LNCAP (cell line): Measurements from ENCODE around the gene HPRT1.

Source experiments
- TF ChIP-seq, protein P1 (sequence below): fragments of 450-650 bp; IDR thresholded peaks from 2 replicates; pipeline ENCODE4 v1.5.1; 2017; ENCODE audit warnings: mild to moderate bottlenecking

HPRT1 gene

DNA sequence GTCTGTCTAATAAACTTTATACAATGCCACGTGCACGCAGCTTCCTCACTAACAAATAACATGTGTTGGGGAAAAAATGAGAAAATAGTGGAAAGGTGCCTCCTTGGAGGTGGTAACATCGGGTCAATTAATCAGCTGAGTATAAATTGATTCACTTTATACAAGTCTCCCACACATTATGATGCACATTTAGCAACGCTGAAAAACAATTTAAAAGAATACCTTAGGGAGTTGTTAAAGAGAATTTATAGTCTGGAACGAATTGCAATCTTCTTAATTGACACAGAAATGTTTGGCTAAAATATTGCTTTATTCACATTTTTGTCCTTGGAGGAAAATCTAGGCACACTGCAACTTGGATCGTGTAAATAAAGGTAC, 84.2 kb downstream of the HPRT1 start:
- TF ChIP-seq, protein P1, sequence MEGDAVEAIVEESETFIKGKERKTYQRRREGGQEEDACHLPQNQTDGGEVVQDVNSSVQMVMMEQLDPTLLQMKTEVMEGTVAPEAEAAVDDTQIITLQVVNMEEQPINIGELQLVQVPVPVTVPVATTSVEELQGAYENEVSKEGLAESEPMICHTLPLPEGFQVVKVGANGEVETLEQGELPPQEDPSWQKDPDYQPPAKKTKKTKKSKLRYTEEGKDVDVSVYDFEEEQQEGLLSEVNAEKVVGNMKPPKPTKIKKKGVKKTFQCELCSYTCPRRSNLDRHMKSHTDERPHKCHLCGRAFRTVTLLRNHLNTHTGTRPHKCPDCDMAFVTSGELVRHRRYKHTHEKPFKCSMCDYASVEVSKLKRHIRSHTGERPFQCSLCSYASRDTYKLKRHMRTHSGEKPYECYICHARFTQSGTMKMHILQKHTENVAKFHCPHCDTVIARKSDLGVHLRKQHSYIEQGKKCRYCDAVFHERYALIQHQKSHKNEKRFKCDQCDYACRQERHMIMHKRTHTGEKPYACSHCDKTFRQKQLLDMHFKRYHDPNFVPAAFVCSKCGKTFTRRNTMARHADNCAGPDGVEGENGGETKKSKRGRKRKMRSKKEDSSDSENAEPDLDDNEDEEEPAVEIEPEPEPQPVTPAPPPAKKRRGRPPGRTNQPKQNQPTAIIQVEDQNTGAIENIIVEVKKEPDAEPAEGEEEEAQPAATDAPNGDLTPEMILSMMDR, result no peak

DNA sequence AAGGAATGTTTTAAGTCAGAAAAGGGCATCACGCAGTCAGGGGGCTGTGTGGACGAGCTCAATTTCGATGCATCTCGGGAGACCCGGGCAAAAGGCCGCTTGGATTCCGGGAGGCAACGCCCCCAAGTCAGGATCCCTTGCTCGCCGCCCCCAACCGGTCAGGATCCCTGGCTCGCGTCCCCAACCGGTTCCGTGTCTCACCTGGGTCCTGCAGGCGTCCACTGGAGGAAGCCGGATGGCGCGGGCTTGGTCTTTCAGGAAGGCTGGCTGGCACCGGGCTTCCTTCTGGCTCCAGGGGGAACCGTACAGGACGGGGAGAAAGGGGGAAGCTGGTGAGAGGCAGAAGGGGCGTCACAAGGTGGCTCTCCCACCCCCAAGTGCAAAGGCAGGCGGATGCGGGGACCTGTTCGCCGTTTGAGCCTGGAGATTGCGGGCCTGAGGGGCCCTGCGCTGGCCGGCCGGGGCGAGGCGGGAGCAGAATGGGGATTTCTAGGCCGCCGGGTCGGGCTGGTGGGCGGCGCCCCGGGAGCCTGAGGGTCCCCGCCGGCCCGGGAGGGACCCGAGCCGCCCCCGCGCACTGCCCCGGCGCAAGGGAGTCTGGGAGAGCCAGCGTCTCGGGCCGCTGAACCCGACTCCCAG, 84.7 kb downstream of the HPRT1 start:
- TF ChIP-seq, protein P1, result no peak

DNA sequence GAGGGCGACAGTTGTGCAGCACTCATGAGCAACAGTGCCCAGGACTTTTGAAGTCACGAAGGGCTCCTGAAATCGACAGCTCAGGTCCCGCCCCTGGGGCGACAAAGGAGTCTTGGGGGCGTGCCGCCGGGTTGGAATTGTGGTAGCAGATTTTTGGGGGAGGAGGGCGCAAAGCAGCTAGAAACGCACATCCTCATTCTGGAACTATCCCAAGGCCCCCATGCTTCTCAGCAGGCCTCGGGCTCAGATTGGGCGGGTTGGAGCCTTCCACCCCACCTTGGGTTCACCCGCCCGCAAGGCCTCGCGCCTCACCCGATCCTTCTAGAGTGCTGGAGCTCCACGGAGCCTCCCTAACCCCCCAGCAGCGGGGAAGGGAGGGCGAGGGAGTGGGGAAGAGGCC, 85.5 kb downstream of the HPRT1 start:
- TF ChIP-seq, protein P1, result no peak

DNA sequence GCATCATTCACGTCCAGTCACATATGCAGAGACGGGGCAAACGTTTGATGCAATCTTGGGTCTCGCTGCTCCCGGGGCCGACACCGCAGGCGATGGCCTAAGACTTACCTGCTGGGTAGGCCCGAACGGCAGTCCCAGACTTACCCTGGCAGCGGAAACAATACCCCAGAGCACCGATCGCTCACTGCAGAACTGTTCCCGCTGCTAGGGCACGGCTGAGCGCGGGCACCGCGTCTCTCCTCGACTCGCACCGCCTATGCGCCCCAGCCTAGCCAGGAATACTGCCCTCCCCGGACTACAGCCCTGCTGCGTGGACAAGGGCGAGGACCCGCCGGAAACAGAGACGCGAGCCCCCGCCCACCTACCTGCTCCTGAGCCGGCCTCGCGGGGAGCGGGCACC, 86.2 kb downstream of the HPRT1 start:
- TF ChIP-seq, protein P1, result no peak

DNA sequence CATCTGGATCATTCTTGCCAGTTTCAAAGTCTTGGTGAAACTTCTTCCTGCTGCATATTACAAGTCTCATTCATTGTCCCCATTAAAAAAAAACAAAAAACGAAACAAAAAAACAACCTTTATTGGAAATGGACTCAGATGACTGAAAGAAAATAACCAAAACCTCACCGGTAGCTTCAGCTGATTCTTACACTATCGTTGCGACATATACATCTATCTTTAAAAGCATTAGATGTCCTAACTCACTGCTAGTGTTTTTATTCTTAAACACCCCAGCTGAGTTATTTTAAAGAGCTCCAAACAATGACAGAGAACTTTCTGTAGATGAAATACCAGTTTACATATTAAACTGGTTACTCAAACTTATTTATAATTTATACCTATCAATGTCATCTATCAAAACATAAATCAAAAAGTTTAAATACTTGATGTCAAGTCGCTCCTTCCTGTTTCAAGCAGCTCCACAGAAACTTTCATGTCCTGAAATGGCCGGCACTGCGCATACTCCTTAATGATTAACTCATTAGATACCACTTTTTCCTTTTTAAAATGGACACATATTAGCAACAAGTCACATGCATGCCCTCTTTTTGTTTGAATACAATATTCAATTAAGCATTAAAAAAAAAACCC, 87.2 kb downstream of the HPRT1 start:
- TF ChIP-seq, protein P1, result no peak

DNA sequence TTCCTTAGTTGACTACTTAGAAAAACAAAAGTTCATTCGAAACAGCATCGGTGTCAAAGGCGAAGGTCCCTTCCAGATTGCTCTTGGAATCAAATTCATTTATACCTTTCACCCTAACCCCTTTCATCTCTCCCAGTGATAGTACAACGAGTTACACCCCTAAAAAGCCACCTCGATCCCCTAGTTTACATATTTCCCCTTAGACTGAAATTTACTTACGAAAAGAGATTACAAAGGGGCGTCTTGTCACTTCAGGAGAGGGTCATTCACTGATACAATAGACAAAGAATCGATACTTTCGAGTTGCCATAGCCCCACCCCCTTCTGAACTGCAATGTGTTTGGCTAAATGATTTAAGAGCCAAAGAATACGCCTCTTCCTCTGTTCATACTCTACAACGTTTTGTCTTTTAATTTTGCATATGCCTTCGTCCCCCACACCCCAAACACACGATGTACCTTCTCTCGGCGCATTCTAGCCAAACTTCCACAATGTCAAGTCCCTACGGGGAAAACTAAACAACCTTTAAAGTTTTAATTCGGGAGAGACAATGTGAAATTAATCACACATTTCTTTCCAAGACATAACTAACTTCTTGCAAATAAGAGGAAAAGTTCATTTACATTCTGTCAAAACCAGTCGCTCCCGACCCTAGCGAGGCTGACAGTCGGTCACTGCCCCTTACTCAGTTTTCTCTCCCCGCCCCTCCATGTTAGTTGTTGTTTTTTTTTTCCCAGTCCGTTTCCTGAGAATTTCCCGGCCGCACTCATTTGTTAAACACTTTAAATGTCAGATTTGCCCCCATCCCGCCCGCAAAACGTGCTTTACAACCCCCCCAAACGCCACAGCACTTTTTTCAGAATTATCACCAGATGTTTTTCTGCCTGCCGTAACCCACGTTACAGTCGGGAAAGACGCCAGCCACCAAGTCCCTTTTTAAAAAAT, 88.6 kb downstream of the HPRT1 start:
- TF ChIP-seq, protein P1, result no peak
